Smooth muscle cell (in vitro differentiated cells): Measurements from ENCODE around the gene LRP1B. TPM values are rescaled to one million over a fixed set of nuclear protein-coding genes. Genes with fewer than 3 reads are reported as not detected.
A peak's percentile ranks its signal among the peaks of the same experiment; 100 is the strongest.

Experiments used
- DNase-seq: peaks from one replicate; lab custom pipeline; 2025; ENCODE audit not compliant: unreplicated experiment; lab: John Stamatoyannopoulos, UW
- H2AFZ ChIP-seq: fragments of 200-600 bp; sonication (generic); 2 replicates; pipeline ENCODE4 v1.6.0; 2016; ENCODE audit warnings: antibody characterized with exemption, low read depth, mild to moderate bottlenecking
- H3F3A ChIP-seq: fragments of 200-600 bp; sonication (generic); 2 replicates; pipeline ENCODE4 v1.6.0; 2017; ENCODE audit warnings: antibody characterized with exemption, low read depth
- H3K27ac ChIP-seq: fragments of 200-600 bp; sonication (generic); 2 replicates; pipeline ENCODE4 v1.5.1; 2016; ENCODE audit warnings: low read depth, mild to moderate bottlenecking
- H3K27me3 ChIP-seq: fragments of 200-600 bp; sonication (generic); 2 replicates; pipeline ENCODE4 v1.6.1; 2016; ENCODE audit warnings: low read depth, mild to moderate bottlenecking
- H3K36me3 ChIP-seq: fragments of 200-600 bp; sonication (generic); 2 replicates; pipeline ENCODE4 v1.5.1; 2016; ENCODE audit warnings: low read depth
- H3K4me1 ChIP-seq: fragments of 200-600 bp; sonication (generic); 2 replicates; pipeline ENCODE4 v1.5.1; 2016; ENCODE audit warnings: low read depth
- H3K4me2 ChIP-seq: fragments of 200-600 bp; sonication (generic); 2 replicates; pipeline ENCODE4 v1.6.0; 2016; ENCODE audit warnings: mild to moderate bottlenecking
- H3K4me3 ChIP-seq: fragments of 200-600 bp; sonication (generic); 2 replicates; pipeline ENCODE4 v1.5.1; 2016; ENCODE audit warnings: mild to moderate bottlenecking
- H3K79me2 ChIP-seq: fragments of 200-600 bp; sonication (generic); 2 replicates; pipeline ENCODE4 v1.6.0; 2016; ENCODE audit warnings: low read depth, mild to moderate bottlenecking
- H3K9ac ChIP-seq: fragments of 200-600 bp; sonication (generic); 2 replicates; pipeline ENCODE4 v1.6.0; 2016; ENCODE audit warnings: low read depth
- H3K9me3 ChIP-seq: fragments of 200-600 bp; sonication (generic); replicated peaks from 2 replicates; pipeline ENCODE4 v1.5.1; 2016; ENCODE audit warnings: low read depth
- H4K20me1 ChIP-seq: fragments of 200-600 bp; sonication (generic); 2 replicates; pipeline ENCODE4 v1.6.0; 2016; ENCODE audit warnings: low read depth
- WGBS: methylation state at CpG from one replicate; pipeline ENCODE4 v1.1.7; 2016; ENCODE audit warnings: low lambda C conversion rate; 5-methylcytosine and 5-hydroxymethylcytosine counted together
- polyA plus RNA-seq: library from polyadenylated mRNA; unstranded; fragments of >200 nt; fragmentation: Nextera tagmentation; extraction: Ambion mirVana; gene quantifications from 2 replicates; pipeline ENCODE4 v1.2.1, GENCODE V29; 2016
- total RNA-seq: library from RNA; depleted of rRNA; stranded (reverse); fragments of >200 nt; gene quantifications from 2 replicates; pipeline ENCODE4 v1.2.3, GENCODE V29; 2014
- TF ChIP-seq, protein P1 (sequence below): fragments of 200-600 bp; sonication (generic); IDR thresholded peaks from 2 replicates; pipeline ENCODE4 v1.5.1; 2017; ENCODE audit warnings: borderline replicate concordance, mild to moderate bottlenecking, antibody characterized with exemption; ENCODE audit not compliant: insufficient read depth, poor library complexity, severe bottlenecking

The LRP1B gene
- total and polyA plus RNA-seq, 2 experiments from 2014 or later, result 0.08 to 2.9 TPM

DNA sequence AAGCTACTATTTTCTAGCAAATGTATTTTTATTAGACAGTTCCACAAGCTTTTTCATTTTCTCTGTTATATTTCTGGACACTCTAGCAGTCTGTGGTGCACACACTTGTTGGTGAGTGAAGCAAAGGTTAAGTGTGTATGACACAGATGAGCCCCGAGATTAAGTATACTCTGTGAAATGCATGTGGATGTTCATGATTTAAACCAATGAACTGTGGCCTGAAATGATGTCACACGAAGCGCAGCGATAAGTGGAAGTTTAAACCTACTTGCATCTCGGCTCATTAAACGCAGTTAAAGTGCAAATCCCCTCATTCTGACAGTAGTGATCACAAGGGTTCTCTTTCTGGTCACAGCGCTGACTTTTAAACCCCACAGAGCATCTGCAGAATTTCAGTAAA is 1861.8 kb downstream of the LRP1B start:
- Histone ChIP-seq H3K27me3 (no peaks in the 10 kb centered on the region), H3K4me3 (no peak overlapping the region), H3K36me3 (no peaks in the 10 kb centered on the region), H3F3A (no peaks in the 10 kb centered on the region), H3K4me1 (no peaks in the 10 kb centered on the region), H2AFZ (no peak overlapping the region), H3K9me3 (no peaks in the 10 kb centered on the region), H4K20me1 (no peaks in the 10 kb centered on the region), H3K9ac (no peak overlapping the region), H3K79me2 (no peaks in the 10 kb centered on the region), H3K4me2 (no peak overlapping the region), H3K27ac (no peak overlapping the region)
- WGBS, result 77% methylated on average over 7 of the region's 7 CpGs
- TF ChIP-seq, protein P1, sequence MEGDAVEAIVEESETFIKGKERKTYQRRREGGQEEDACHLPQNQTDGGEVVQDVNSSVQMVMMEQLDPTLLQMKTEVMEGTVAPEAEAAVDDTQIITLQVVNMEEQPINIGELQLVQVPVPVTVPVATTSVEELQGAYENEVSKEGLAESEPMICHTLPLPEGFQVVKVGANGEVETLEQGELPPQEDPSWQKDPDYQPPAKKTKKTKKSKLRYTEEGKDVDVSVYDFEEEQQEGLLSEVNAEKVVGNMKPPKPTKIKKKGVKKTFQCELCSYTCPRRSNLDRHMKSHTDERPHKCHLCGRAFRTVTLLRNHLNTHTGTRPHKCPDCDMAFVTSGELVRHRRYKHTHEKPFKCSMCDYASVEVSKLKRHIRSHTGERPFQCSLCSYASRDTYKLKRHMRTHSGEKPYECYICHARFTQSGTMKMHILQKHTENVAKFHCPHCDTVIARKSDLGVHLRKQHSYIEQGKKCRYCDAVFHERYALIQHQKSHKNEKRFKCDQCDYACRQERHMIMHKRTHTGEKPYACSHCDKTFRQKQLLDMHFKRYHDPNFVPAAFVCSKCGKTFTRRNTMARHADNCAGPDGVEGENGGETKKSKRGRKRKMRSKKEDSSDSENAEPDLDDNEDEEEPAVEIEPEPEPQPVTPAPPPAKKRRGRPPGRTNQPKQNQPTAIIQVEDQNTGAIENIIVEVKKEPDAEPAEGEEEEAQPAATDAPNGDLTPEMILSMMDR, result no peak
- no peak for DNase-seq

GRCh38 chr2:140262908-140263307 is 1867.9 kb downstream of the LRP1B start:
- H3K27me3 ChIP-seq, result no peaks in the 10 kb centered on the region
- DNase-seq, result no peak
- no peaks in the 10 kb centered on the region for H4K20me1 ChIP-seq
- H3K79me2 ChIP-seq, result no peaks in the 10 kb centered on the region
- no peak overlapping the region for H3K27ac ChIP-seq
- TF ChIP-seq, protein P1, result no peak
- H3K4me1 ChIP-seq, result no peaks in the 10 kb centered on the region
- H2AFZ ChIP-seq, result no peak overlapping the region
- WGBS, result 94% methylated on average over 6 of the region's 6 CpGs
- no peak overlapping the region for H3K4me3 ChIP-seq
- H3K4me2 ChIP-seq, result no peak overlapping the region
- no peaks in the 10 kb centered on the region for H3K36me3 ChIP-seq
- no peak overlapping the region for H3K9ac ChIP-seq
- no peaks in the 10 kb centered on the region for H3F3A ChIP-seq
- no peaks in the 10 kb centered on the region for H3K9me3 ChIP-seq

- H3F3A ChIP-seq, result no peaks in the 10 kb centered on the region
- no peaks in the 10 kb centered on the region for H3K36me3 ChIP-seq
- TF ChIP-seq, protein P1, result no peak
- H3K79me2 ChIP-seq, result no peaks in the 10 kb centered on the region
- H3K9ac ChIP-seq, result no peak overlapping the region
- no peak for DNase-seq
- H3K9me3 ChIP-seq, result no peaks in the 10 kb centered on the region
- no peaks in the 10 kb centered on the region for H4K20me1 ChIP-seq
- peak overlapping the region; percentile 52 for H2AFZ ChIP-seq
- H3K27ac ChIP-seq, result peak overlapping the region; percentile 2
- no peak overlapping the region for H3K4me3 ChIP-seq
- H3K4me2 ChIP-seq, result no peak overlapping the region
- 45% methylated on average over 2 of the region's 2 CpGs for WGBS
- no peaks in the 10 kb centered on the region for H3K4me1 ChIP-seq
- H3K27me3 ChIP-seq, result no peaks in the 10 kb centered on the region
Observed at GRCh38 chr2:140257692-140258300, 1873.0 kb downstream of the LRP1B start.

DNA sequence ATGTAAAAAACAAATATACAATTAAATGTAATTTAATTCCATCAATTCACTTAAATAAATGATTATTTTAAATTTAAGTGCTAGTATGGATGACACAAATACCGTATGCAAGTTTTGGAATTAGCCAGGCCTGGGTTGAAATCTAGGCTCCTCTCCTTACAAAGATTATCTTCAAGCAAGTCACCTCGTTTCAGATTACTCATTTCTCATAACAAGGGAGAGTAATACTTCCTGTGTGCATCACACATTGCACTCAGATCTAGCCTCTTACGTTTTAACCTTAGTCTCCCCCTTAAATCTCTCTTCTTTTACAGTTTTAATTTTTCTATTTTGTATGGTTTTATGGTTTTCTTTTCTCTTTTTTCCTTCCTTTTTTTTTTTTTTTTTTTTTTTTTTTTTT is 1874.7 kb downstream of the LRP1B start:
- Histone ChIP-seq H3K9me3 (no peaks in the 10 kb centered on the region), H4K20me1 (no peaks in the 10 kb centered on the region), H3K9ac (no peak overlapping the region), H3K4me1 (no peaks in the 10 kb centered on the region), H3K79me2 (no peaks in the 10 kb centered on the region), H3F3A (no peaks in the 10 kb centered on the region), H3K4me2 (no peak overlapping the region), H2AFZ (no peak overlapping the region), H3K27me3 (no peaks in the 10 kb centered on the region), H3K36me3 (no peaks in the 10 kb centered on the region), H3K27ac (no peak overlapping the region), H3K4me3 (no peak overlapping the region)
- TF ChIP-seq, protein P1, result no peak
- no peak for DNase-seq
- WGBS, result 49% methylated on average over 3 of the region's 3 CpGs
